Measurements from ENCODE around the gene DIAPH3. TPM values are rescaled to one million over a fixed set of nuclear protein-coding genes. Genes with fewer than 3 reads are reported as not detected.
"Not testable (repeated sequence)": the region's sequence is repeated elsewhere in the genome, so short reads cannot be mapped to it uniquely, and the experiment has no call there.

Gene DIAPH3
- total RNA-seq, 2 experiments from 2014 or later, result 24.0 to 24.3 TPM

- H3K9me3 Mint-ChIP-seq, result peaks cover 11% of the 10 kb centered on the region
- no peaks in the 10 kb centered on the region for H3K4me1 Mint-ChIP-seq (ENCODE audit: low read depth)
- DNase-seq, result no peak
- no peak overlapping the region for H3K27ac Mint-ChIP-seq
- no peak overlapping the region for H3K4me3 Mint-ChIP-seq
- H3K27me3 Mint-ChIP-seq (ENCODE audit: low read depth), result no peaks in the 10 kb centered on the region
- CTCF ChIA-PET, result no interaction called here
- intact Hi-C loops (cut with micrococcal nuclease), result no loop called here
- H3K36me3 Mint-ChIP-seq (ENCODE audit: low read depth), result peaks cover 16% of the 10 kb centered on the region
These were observed 49.2 kb downstream of the DIAPH3 start for GRCh38 chr13:60114499-60115028.

- intact Hi-C loops (cut with micrococcal nuclease), result no loop called here
- peaks cover 9% of the 10 kb centered on the region for H3K9me3 Mint-ChIP-seq
- H3K4me1 Mint-ChIP-seq (ENCODE audit: low read depth), result no peaks in the 10 kb centered on the region
- peaks cover 25% of the 10 kb centered on the region for H3K36me3 Mint-ChIP-seq (ENCODE audit: low read depth)
- H3K27ac Mint-ChIP-seq, result no peak overlapping the region
- H3K4me3 Mint-ChIP-seq, result no peak overlapping the region
- no peak for DNase-seq
- CTCF ChIA-PET, result interaction anchor here (1.0 kb wide), 1 partner anchor 16 kb away, joined by 3 read pairs; no protein-coding TSS in a partner anchor
- no peaks in the 10 kb centered on the region for H3K27me3 Mint-ChIP-seq (ENCODE audit: low read depth)
These were observed 51.0 kb downstream of the DIAPH3 start for GRCh38 chr13:60112771-60113170.

- Mint-ChIP-seq H3K27me3 (ENCODE audit: low read depth) (no peaks in the 10 kb centered on the region), H3K27ac (no peak overlapping the region), H3K9me3 (peaks cover 9% of the 10 kb centered on the region), H3K36me3 (ENCODE audit: low read depth) (peaks cover 27% of the 10 kb centered on the region), H3K4me3 (no peak overlapping the region), H3K4me1 (ENCODE audit: low read depth) (no peaks in the 10 kb centered on the region)
- intact Hi-C loops (cut with micrococcal nuclease), result no loop called here
- no peak for DNase-seq
- CTCF ChIA-PET, result no interaction called here
These were observed 52.0 kb downstream of the DIAPH3 start for GRCh38 chr13:60111691-60112090.

DNA sequence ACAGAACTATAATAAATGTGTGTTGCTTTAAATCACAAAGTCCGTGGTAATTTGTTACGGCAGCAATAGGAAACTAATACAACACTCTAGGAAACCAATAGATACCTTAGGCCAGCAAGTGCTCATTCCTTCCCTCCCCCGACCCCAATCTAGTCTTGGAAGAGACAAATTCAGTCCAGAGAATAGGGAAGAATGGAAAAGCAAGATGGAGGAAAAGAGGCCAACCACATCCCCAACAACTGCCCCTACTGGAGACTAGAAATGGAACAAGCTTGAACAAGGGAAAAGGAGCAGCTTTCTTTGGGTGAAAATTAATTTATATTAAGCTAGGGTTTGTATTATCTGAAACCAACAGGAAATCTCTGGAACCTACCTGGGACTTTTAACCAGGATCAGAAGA is 54.4 kb downstream of the DIAPH3 start:
- Mint-ChIP-seq H3K27ac (no peak overlapping the region), H3K4me1 (ENCODE audit: low read depth) (no peaks in the 10 kb centered on the region), H3K9me3 (peaks cover 4% of the 10 kb centered on the region), H3K27me3 (ENCODE audit: low read depth) (no peaks in the 10 kb centered on the region), H3K4me3 (no peak overlapping the region), H3K36me3 (ENCODE audit: low read depth) (peaks cover 24% of the 10 kb centered on the region)
- intact Hi-C loops (cut with micrococcal nuclease), result no loop called here
- no peak for DNase-seq
- CTCF ChIA-PET, result interaction anchor here (0.6 kb wide), 1 partner anchor 191 kb away, joined by 3 read pairs; no protein-coding TSS in a partner anchor

DNA sequence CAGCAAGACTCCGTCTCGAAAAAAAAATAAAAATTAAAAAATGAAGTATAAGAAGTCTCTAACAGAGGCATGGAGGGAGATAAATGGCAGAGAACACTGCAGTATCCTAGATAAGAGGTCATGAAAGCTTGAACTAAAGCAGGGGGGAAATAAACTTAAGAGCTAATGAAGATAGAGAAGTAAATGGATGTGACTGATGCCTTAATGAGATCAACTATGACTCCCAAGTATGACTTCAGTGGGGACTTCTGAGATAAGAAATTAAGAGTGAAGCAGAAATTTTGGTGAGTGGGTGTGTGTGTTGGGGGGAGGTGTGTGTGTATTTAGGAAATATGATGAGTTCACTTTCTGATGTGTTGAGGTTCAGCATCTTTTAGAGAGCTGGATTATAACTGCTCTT is 55.1 kb downstream of the DIAPH3 start:
- Mint-ChIP-seq H3K9me3 (no peaks in the 10 kb centered on the region), H3K4me3 (no peak overlapping the region), H3K27me3 (ENCODE audit: low read depth) (no peaks in the 10 kb centered on the region), H3K27ac (no peak overlapping the region), H3K4me1 (ENCODE audit: low read depth) (no peaks in the 10 kb centered on the region), H3K36me3 (ENCODE audit: low read depth) (peaks cover 21% of the 10 kb centered on the region)
- CTCF ChIA-PET, result no interaction called here
- DNase-seq, result no peak
- intact Hi-C loops (cut with micrococcal nuclease), result no loop called here

DNA sequence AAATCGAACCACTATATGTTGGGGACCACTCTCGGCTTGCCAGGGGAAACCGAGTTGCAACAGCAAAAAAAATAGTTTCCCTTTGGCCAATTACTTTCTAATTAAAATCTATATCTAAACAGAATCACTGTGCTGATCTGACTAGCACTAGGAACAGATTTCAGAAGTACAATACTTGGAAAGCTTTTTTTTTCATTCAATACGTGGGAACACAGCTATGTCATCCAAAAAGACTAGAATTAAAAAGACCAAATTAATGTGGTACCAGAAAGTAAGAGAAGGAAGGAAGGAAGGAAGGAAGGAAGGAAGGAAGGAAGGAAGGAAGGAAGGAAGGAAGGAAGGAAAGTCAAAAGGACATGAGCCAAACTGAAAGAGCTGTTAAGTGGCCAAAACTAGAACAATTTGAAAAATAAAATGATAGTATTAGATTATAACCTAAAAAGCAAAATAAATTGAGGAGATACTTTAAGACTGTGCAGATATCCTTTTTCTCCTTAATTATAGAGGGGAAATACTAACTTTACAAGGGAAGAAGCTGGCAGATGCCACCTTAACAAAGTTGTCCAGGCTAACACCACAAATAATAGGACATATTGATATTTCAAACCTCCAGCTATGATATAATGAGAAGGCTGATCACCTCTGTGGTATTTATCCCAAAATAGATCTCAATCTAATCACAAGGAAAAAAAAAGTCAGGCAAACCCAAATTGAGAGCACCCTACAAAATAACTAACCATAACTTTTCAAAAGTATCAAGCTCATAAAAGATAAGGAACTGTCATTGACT is 63.9 kb downstream of the DIAPH3 start:
- CTCF ChIA-PET, result no interaction called here
- Mint-ChIP-seq H3K4me1 (ENCODE audit: low read depth) (no peaks in the 10 kb centered on the region), H3K4me3 (no peak overlapping the region), H3K9me3 (no peaks in the 10 kb centered on the region), H3K27ac (no peak overlapping the region), H3K36me3 (ENCODE audit: low read depth) (peaks cover 2% of the 10 kb centered on the region), H3K27me3 (ENCODE audit: low read depth) (no peaks in the 10 kb centered on the region)
- intact Hi-C loops (cut with micrococcal nuclease), result no loop called here
- no peak for DNase-seq

DNA sequence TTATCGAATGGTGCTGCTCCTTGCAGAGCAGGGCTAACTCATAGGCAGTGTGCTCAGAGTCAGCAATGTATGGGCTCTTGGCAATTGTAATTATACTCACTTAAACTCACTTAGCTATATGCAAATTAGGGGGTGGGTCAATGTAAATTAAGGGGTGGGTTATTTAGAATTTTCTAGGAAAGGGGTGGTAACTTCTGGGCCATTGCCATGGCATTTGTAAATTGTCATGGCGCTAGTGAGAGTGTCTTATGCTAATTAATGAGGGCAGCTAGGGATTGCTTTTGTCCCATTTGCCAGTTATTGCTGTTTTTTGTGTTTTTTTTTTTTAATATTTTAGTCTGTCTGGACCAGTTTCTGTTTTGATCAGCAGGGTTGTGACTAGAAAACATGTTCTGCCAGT is 68.4 kb downstream of the DIAPH3 start:
- H3K36me3 Mint-ChIP-seq (ENCODE audit: low read depth), result peaks cover 6% of the 10 kb centered on the region
- H3K4me1 Mint-ChIP-seq (ENCODE audit: low read depth), result no peaks in the 10 kb centered on the region
- intact Hi-C loops (cut with micrococcal nuclease), result no loop called here
- H3K9me3 Mint-ChIP-seq, result no peaks in the 10 kb centered on the region
- H3K27me3 Mint-ChIP-seq (ENCODE audit: low read depth), result no peaks in the 10 kb centered on the region
- H3K27ac Mint-ChIP-seq, result no peak overlapping the region
- no peak overlapping the region for H3K4me3 Mint-ChIP-seq
- no peak for DNase-seq
- CTCF ChIA-PET, result no interaction called here

GRCh38 chr13:60094385-60095088 is 69.2 kb downstream of the DIAPH3 start:
- CTCF ChIA-PET, result no interaction called here
- Mint-ChIP-seq H3K4me3 (no peak overlapping the region), H3K36me3 (ENCODE audit: low read depth) (peaks cover 6% of the 10 kb centered on the region), H3K27me3 (ENCODE audit: low read depth) (no peaks in the 10 kb centered on the region), H3K9me3 (no peaks in the 10 kb centered on the region), H3K27ac (no peak overlapping the region), H3K4me1 (ENCODE audit: low read depth) (no peaks in the 10 kb centered on the region)
- intact Hi-C loops (cut with micrococcal nuclease), result no loop called here
- no peak for DNase-seq

DNA sequence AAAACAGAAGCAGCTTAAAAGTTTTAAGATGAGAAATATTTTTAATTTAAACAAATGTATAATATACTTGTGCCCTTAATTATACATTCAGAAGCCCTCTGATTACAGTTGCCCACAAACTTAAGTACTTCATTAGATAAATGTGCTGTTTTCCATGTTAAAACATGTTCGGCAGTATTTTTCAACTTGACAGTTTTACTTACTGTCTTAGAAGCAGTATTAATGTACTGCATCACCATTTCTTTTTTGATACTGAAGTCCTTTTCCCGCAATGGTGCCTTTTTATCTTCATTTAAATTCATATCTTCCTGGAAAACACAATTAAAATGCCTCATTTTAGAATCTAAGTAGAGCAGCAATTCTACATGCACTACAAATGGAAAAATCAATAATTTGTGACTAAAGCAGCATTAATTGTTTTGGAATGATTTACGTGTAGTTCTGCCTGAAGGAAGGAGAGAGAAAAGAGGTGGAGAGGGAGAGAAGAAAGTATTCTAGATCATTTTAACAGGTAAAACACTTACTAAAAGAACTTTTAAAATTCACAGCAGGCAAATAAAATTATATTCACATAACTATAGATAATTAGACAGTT is 70.2 kb downstream of the DIAPH3 start:
- no peaks in the 10 kb centered on the region for H3K9me3 Mint-ChIP-seq
- intact Hi-C loops (cut with micrococcal nuclease), result no loop called here
- H3K27ac Mint-ChIP-seq, result no peak overlapping the region
- peaks cover 6% of the 10 kb centered on the region for H3K36me3 Mint-ChIP-seq (ENCODE audit: low read depth)
- H3K27me3 Mint-ChIP-seq (ENCODE audit: low read depth), result no peaks in the 10 kb centered on the region
- CTCF ChIA-PET, result no interaction called here
- H3K4me1 Mint-ChIP-seq (ENCODE audit: low read depth), result no peaks in the 10 kb centered on the region
- DNase-seq, result no peak
- H3K4me3 Mint-ChIP-seq, result no peak overlapping the region

DNA sequence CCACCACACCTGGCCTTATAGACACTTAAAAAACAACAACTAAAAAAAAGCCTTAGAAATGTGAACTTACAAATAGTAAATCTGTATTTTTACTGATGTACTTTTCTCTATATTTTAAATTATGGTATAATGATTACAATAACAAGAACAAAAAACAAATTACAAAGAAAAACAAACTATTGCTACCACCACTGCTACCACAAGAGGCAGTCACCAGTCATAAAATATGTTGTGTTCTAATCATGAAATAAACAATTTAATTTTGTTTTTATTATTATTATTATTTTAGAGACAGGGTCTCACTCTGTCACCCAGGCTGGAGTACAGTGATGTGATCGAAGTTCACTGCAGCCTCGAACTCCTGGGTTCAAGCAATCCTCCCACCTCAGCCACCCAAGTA is 72.2 kb downstream of the DIAPH3 start:
- DNase-seq, result no peak
- Mint-ChIP-seq H3K4me1 (ENCODE audit: low read depth) (no peaks in the 10 kb centered on the region), H3K27me3 (ENCODE audit: low read depth) (no peaks in the 10 kb centered on the region), H3K27ac (no peak overlapping the region), H3K36me3 (ENCODE audit: low read depth) (peaks cover 6% of the 10 kb centered on the region), H3K9me3 (no peaks in the 10 kb centered on the region), H3K4me3 (no peak overlapping the region)
- intact Hi-C loops (cut with micrococcal nuclease), result no loop called here
- CTCF ChIA-PET, result no interaction called here

DNA sequence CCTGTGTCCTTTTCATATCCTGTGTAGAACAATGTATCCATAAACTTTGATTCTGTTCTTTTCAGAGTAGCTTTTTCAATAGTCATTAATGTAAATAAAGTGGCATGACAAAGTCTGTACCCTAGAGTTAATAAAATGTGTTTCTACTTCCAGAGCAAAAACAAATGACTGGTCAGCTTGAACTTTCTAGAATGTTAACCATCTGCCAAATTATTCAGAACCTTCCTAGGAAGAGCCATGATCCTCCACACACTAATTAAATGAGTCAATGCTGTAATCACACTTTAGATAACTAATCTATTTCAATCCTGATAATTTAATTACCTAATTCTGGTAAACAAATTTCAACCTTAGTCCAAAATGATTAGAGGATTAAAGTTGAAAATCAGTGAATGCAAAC is 73.2 kb downstream of the DIAPH3 start:
- H3K36me3 Mint-ChIP-seq (ENCODE audit: low read depth), result peaks cover 6% of the 10 kb centered on the region
- no peaks in the 10 kb centered on the region for H3K9me3 Mint-ChIP-seq
- no peaks in the 10 kb centered on the region for H3K27me3 Mint-ChIP-seq (ENCODE audit: low read depth)
- intact Hi-C loops (cut with micrococcal nuclease), result no loop called here
- H3K4me3 Mint-ChIP-seq, result no peak overlapping the region
- CTCF ChIA-PET, result no interaction called here
- DNase-seq, result no peak
- no peak overlapping the region for H3K27ac Mint-ChIP-seq
- H3K4me1 Mint-ChIP-seq (ENCODE audit: low read depth), result no peaks in the 10 kb centered on the region

GRCh38 chr13:60083780-60084179 is 79.9 kb downstream of the DIAPH3 start:
- CTCF ChIA-PET; intact Hi-C loops (cut with micrococcal nuclease); H3K27ac Mint-ChIP-seq; H3K4me3 Mint-ChIP-seq; H3K9me3 Mint-ChIP-seq; H3K4me1 Mint-ChIP-seq (ENCODE audit: low read depth); DNase-seq; H3K36me3 Mint-ChIP-seq (ENCODE audit: low read depth); H3K27me3 Mint-ChIP-seq (ENCODE audit: low read depth): not testable (repeated sequence)
